Choroid plexus epithelial cell (primary cell): ENCODE measurements around the gene MRPL44.

Source experiments
- DNase-seq: peaks from one replicate; pipeline ENCODE4 v3.0.0-alpha.2; 2010; ENCODE audit warnings: low read depth
- H3K4me3 ChIP-seq: 2 replicates; pipeline ENCODE4 v1.5.1; 2011; ENCODE audit warnings: low read depth, mild to moderate bottlenecking, control low read depth, low read length, moderate library complexity
- CTCF ChIP-seq: conservative IDR thresholded peaks from 2 replicates; pipeline ENCODE4 v1.5.1; 2011; ENCODE audit warnings: low read depth, mild to moderate bottlenecking, control low read depth, inconsistent platforms, low read length, moderate library complexity

Gene MRPL44

GRCh38 chr2:223972656-223973102 is 15.4 kb downstream of the MRPL44 start:
- no peak overlapping the region for H3K4me3 ChIP-seq
- no peak for DNase-seq
- TF ChIP-seq CTCF, result no peak

- H3K4me3 ChIP-seq, result no peak overlapping the region
- DNase-seq, result no peak
- no peak for TF ChIP-seq CTCF
These were observed 16.3 kb downstream of the MRPL44 start for GRCh38 chr2:223973606-223974005.

GRCh38 chr2:223976635-223977226 is 19.5 kb downstream of the MRPL44 start:
- no peak for TF ChIP-seq CTCF
- no peak overlapping the region for H3K4me3 ChIP-seq
- DNase-seq, result peak; percentile 52

GRCh38 chr2:223978451-223978850 is 21.2 kb downstream of the MRPL44 start:
- H3K4me3 ChIP-seq, result no peak overlapping the region
- no peak for DNase-seq
- no peak for TF ChIP-seq CTCF

- TF ChIP-seq CTCF, result no peak
- DNase-seq, result peak; percentile 92
- no peak overlapping the region for H3K4me3 ChIP-seq
These were observed 22.6 kb downstream of the MRPL44 start for GRCh38 chr2:223979730-223980396.

GRCh38 chr2:223980397-223980735 is 23.1 kb downstream of the MRPL44 start:
- no peak for DNase-seq
- no peak for TF ChIP-seq CTCF
- H3K4me3 ChIP-seq, result no peak overlapping the region

GRCh38 chr2:223980803-223981202 is 23.5 kb downstream of the MRPL44 start:
- no peak overlapping the region for H3K4me3 ChIP-seq
- no peak for TF ChIP-seq CTCF
- DNase-seq, result no peak
